Liver (tissue), 3 donors: Measurements from ENCODE around the gene IL25.

Experiments
- GABPA ChIP-seq, 2 donors: IDR thresholded peaks in 1 of 2; conservative IDR thresholded peaks in 1 of 2; 2 replicates each; pipeline ENCODE4 v1.6.1; 2016; ENCODE audit warnings: antibody characterized with exemption in 2 of 2, mild to moderate bottlenecking in 1 of 2, moderate library complexity in 1 of 2
- JUND ChIP-seq, 2 donors: IDR thresholded peaks; 2 replicates each; pipeline ENCODE4 v1.6.1; 2016; ENCODE audit warnings: antibody characterized with exemption in 2 of 2
- SP1 ChIP-seq: IDR thresholded peaks from 2 replicates; pipeline ENCODE4 v1.6.1; 2018; ENCODE audit warnings: antibody characterized with exemption, mild to moderate bottlenecking
- TAF1 ChIP-seq: conservative IDR thresholded peaks from 2 replicates; pipeline ENCODE4 v1.6.1; 2016; ENCODE audit warnings: antibody characterized with exemption, mild to moderate bottlenecking
- YY1 ChIP-seq: IDR thresholded peaks from 2 replicates; pipeline ENCODE4 v1.6.1; 2016; ENCODE audit warnings: antibody characterized with exemption, mild to moderate bottlenecking
- TF ChIP-seq, protein P1 (sequence below): IDR thresholded peaks from 2 replicates; pipeline ENCODE4 v1.6.1; 2016; ENCODE audit warnings: antibody characterized with exemption
- TF ChIP-seq, protein P2 (sequence below): fragments of 150-350 bp; IDR thresholded peaks from 2 replicates; pipeline ENCODE4 v1.5.1; 2017; ENCODE audit warnings: improper control_type of control experiment, low read depth, low read length; ENCODE audit not compliant: missing input control
- donor health status: healthy.
- donor health status: healthy.

DNA sequence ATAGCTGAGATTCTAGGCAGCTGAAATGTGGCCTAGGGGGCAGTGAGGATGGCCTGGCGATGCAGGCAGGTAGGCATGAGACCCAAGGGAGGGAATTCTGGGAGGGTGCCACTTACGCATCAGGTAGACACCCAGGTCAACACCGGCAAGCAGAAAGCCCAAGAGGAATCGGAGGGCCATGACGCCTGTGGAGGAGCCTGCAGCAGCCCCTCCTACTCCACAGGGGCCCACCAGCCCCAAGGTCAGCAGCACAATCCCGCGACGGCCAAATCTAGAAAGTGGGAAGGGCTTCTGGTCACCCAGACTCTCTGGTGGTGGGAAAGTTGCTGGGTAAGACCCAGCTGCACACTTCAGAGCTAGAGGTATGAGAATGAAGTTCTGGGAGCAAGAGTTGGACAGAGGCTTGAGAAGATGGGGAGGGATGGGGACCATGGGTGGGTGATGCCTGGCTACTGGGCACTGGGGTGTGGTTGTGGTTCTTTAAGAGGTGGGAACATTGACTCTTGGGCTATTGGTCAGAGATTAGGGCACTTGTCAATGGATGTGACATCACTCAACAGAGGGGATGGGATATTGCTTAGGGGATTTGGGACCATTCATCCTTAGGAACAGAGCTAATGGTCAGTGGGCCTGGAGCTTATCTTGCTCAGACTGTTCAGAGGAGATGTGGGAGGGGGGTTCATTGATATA lies 23.3 kb upstream of the IL25 start:
- TF ChIP-seq JUND (IDR thresholded peaks at IDR 0.05) (no peak), GABPA (IDR thresholded peaks at IDR 0.05 in 1 of 2, conservative IDR thresholded peaks at IDR 0.05 in 1 of 2) (no peak), SP1 (no peak), YY1 (no peak), TAF1 (no peak)
- TF ChIP-seq, protein P1, sequence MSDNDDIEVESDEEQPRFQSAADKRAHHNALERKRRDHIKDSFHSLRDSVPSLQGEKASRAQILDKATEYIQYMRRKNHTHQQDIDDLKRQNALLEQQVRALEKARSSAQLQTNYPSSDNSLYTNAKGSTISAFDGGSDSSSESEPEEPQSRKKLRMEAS, result no peak
- TF ChIP-seq, protein P2, sequence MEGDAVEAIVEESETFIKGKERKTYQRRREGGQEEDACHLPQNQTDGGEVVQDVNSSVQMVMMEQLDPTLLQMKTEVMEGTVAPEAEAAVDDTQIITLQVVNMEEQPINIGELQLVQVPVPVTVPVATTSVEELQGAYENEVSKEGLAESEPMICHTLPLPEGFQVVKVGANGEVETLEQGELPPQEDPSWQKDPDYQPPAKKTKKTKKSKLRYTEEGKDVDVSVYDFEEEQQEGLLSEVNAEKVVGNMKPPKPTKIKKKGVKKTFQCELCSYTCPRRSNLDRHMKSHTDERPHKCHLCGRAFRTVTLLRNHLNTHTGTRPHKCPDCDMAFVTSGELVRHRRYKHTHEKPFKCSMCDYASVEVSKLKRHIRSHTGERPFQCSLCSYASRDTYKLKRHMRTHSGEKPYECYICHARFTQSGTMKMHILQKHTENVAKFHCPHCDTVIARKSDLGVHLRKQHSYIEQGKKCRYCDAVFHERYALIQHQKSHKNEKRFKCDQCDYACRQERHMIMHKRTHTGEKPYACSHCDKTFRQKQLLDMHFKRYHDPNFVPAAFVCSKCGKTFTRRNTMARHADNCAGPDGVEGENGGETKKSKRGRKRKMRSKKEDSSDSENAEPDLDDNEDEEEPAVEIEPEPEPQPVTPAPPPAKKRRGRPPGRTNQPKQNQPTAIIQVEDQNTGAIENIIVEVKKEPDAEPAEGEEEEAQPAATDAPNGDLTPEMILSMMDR, result no peak
